ENCODE data around the gene DOK1.

DOK1 gene

GRCh38 chr2:74588664-74589063, 34.1 kb downstream of the DOK1 start:
- Histone ChIP-seq H3K27ac (ENCODE audit: low read depth, low read length) (no peak overlapping the region), H3K4me2 (ENCODE audit: low read length) (no peak overlapping the region), H4K20me1 (ENCODE audit: control insufficient read depth, insufficient read depth, low read depth, low read length) (no peaks in the 10 kb centered on the region), H3K9me2 (replicated peaks; ENCODE audit: control insufficient read depth, low read length) (no peaks in the 10 kb centered on the region), H3K36me3 (ENCODE audit: control insufficient read depth, low read length) (no peaks in the 10 kb centered on the region), H3K79me2 (ENCODE audit: control insufficient read depth, low read length) (no peaks in the 10 kb centered on the region), H3K27me3 (ENCODE audit: control insufficient read depth, low read length) (peaks cover 25% of the 10 kb centered on the region), H3F3A (ENCODE audit: control insufficient read depth, insufficient read depth) (no peaks in the 10 kb centered on the region), H3K9me3 (ENCODE audit: control insufficient read depth, insufficient read depth, low read length) (no peaks in the 10 kb centered on the region), H3K4me1 (ENCODE audit: control insufficient read depth, low read length) (peaks cover 6% of the 10 kb centered on the region), H3K4me3 (ENCODE audit: low read length) (no peak overlapping the region)
- TF ChIP-seq EZH2phosphoT487 (IDR thresholded peaks at IDR 0.05; ENCODE audit: borderline replicate concordance, low read length), result no peak
- TF ChIP-seq, protein P1, sequence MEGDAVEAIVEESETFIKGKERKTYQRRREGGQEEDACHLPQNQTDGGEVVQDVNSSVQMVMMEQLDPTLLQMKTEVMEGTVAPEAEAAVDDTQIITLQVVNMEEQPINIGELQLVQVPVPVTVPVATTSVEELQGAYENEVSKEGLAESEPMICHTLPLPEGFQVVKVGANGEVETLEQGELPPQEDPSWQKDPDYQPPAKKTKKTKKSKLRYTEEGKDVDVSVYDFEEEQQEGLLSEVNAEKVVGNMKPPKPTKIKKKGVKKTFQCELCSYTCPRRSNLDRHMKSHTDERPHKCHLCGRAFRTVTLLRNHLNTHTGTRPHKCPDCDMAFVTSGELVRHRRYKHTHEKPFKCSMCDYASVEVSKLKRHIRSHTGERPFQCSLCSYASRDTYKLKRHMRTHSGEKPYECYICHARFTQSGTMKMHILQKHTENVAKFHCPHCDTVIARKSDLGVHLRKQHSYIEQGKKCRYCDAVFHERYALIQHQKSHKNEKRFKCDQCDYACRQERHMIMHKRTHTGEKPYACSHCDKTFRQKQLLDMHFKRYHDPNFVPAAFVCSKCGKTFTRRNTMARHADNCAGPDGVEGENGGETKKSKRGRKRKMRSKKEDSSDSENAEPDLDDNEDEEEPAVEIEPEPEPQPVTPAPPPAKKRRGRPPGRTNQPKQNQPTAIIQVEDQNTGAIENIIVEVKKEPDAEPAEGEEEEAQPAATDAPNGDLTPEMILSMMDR (IDR thresholded peaks at IDR 0.05; ENCODE audit: low read depth, low read length, poor library complexity, severe bottlenecking), result no peak

GRCh38 chr2:74593826-74594772, 39.6 kb downstream of the DOK1 start:
- Histone ChIP-seq H4K20me1 (ENCODE audit: control insufficient read depth, insufficient read depth, low read depth, low read length) (no peaks in the 10 kb centered on the region), H3K27ac (ENCODE audit: low read depth, low read length) (no peak overlapping the region), H3K4me3 (ENCODE audit: low read length) (no peak overlapping the region), H3K4me2 (ENCODE audit: low read length) (no peak overlapping the region), H3K27me3 (ENCODE audit: control insufficient read depth, low read length) (peaks cover 38% of the 10 kb centered on the region), H3K79me2 (ENCODE audit: control insufficient read depth, low read length) (no peaks in the 10 kb centered on the region), H3K9me3 (ENCODE audit: control insufficient read depth, insufficient read depth, low read length) (no peaks in the 10 kb centered on the region), H3K4me1 (ENCODE audit: control insufficient read depth, low read length) (no peaks in the 10 kb centered on the region), H3F3A (ENCODE audit: control insufficient read depth, insufficient read depth) (no peaks in the 10 kb centered on the region), H3K9me2 (replicated peaks; ENCODE audit: control insufficient read depth, low read length) (no peaks in the 10 kb centered on the region), H3K36me3 (ENCODE audit: control insufficient read depth, low read length) (no peaks in the 10 kb centered on the region)
- TF ChIP-seq, protein P1 (IDR thresholded peaks at IDR 0.05; ENCODE audit: low read depth, low read length, poor library complexity, severe bottlenecking), result no peak
- TF ChIP-seq EZH2phosphoT487 (IDR thresholded peaks at IDR 0.05; ENCODE audit: borderline replicate concordance, low read length), result no peak

- Histone ChIP-seq H3K79me2 (ENCODE audit: control insufficient read depth, low read length) (no peaks in the 10 kb centered on the region), H3K27ac (ENCODE audit: low read depth, low read length) (no peak overlapping the region)
- TF ChIP-seq EZH2phosphoT487 (IDR thresholded peaks at IDR 0.05; ENCODE audit: borderline replicate concordance, low read length), result no peak
- TF ChIP-seq, protein P1 (IDR thresholded peaks at IDR 0.05; ENCODE audit: low read depth, low read length, poor library complexity, severe bottlenecking), result no peak
Measured at GRCh38 chr2:74596584-74596983, 42.1 kb downstream of the DOK1 start.

More at GRCh38 chr2:74596584-74596983, 42.1 kb downstream of the DOK1 start:
- H3K27me3 ChIP-seq (ENCODE audit: control insufficient read depth, low read length), result peaks cover 27% of the 10 kb centered on the region
- peaks cover 3% of the 10 kb centered on the region; the same call in 1 of the 2 replicates for H3K4me1 ChIP-seq (ENCODE audit: control insufficient read depth, low read length)
- no peaks in the 10 kb centered on the region for H3F3A ChIP-seq (ENCODE audit: control insufficient read depth, insufficient read depth)
- no peaks in the 10 kb centered on the region for H3K36me3 ChIP-seq (ENCODE audit: control insufficient read depth, low read length)
- no peaks in the 10 kb centered on the region for H3K9me3 ChIP-seq (ENCODE audit: control insufficient read depth, insufficient read depth, low read length)
- H4K20me1 ChIP-seq (ENCODE audit: control insufficient read depth, insufficient read depth, low read depth, low read length), result no peaks in the 10 kb centered on the region
- no peaks in the 10 kb centered on the region for H3K9me2 ChIP-seq (replicated peaks; ENCODE audit: control insufficient read depth, low read length)
- H3K4me3 ChIP-seq (ENCODE audit: low read length), result no peak overlapping the region
- H3K4me2 ChIP-seq (ENCODE audit: low read length), result no peak overlapping the region
